ENCODE data around the gene DNAH11. TPM values are rescaled to one million over a fixed set of nuclear protein-coding genes. Genes with fewer than 3 reads are reported as not detected.

Gene DNAH11
- total and polyA plus RNA-seq, 9 of the 15 experiments (the other 6 are each of a cell fraction or from before 2014, with no cell fraction given), result under 0.01 TPM; not detected in 7

DNA sequence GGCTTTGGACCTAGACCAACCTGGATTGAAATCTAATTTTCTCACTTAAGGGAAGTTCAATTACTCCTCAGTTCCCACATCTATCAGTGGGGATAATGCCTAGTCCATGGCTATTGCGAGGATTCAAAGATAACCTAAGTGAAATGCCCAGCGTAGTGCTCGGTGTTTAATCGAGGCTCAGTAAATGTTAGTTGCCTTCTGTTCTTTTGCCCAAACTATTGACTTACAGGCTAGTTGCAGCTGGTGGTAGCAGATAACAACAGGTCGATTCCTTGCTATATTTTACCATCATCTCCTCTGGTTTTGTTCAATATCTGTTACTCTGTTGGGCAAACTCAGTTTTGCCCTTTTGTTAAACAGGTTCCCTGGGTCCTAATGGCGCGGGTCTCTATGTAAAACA lies 22.8 kb downstream of the DNAH11 start:
- Histone ChIP-seq H3K27me3 (ENCODE audit: control insufficient read depth in 2 of 2, insufficient read depth in 2 of 2, low read length in 2 of 2) (no peaks in the 10 kb centered on the region; a peak in 1 of 5 replicates), H3K36me3 (ENCODE audit: control insufficient read depth, insufficient read depth, low read length) (no peaks in the 10 kb centered on the region), H3K4me2 (ENCODE audit: insufficient read depth, low read length) (no peak overlapping the region), H3K4me3 (no peak overlapping the region), H2AFZ (ENCODE audit: low read depth, low read length) (no peak overlapping the region), H3K4me1 (replicated peaks in 1 of 2; ENCODE audit: control insufficient read depth in 2 of 2, insufficient read depth in 2 of 2, low read length in 2 of 2) (no peaks in the 10 kb centered on the region), H3K9me1 (ENCODE audit: control insufficient read depth, insufficient read depth, low read length) (no peaks in the 10 kb centered on the region), H3K9ac (ENCODE audit: insufficient read depth in 1 of 2, low read depth in 2 of 2, low read length in 2 of 2) (no peak overlapping the region), H4K20me1 (replicated peaks; ENCODE audit: control insufficient read depth, insufficient read depth, low read length) (no peaks in the 10 kb centered on the region), H3K79me2 (ENCODE audit: control insufficient read depth, insufficient read depth, low read length) (no peaks in the 10 kb centered on the region), H3K27ac (ENCODE audit: extremely low read depth, low read depth, low read length) (no peak overlapping the region), H3K9me3 (replicated peaks; ENCODE audit: control insufficient read depth, insufficient read depth, low read depth, low read length) (no peaks in the 10 kb centered on the region)
- no peak for DNase-seq (ENCODE audit: extremely low read depth in 1 of 4, low spot score in 3 of 4)
- TF ChIP-seq LARP7 (IDR thresholded peaks at IDR 0.05) (no peak), SIRT6 (IDR thresholded peaks at IDR 0.05; ENCODE audit: low read depth, low read length) (no peak), GABPA (tag; conservative IDR thresholded peaks at IDR 0.05; ENCODE audit: low read depth) (no peak), NBN (IDR thresholded peaks at IDR 0.05; ENCODE audit: low read depth) (no peak), ZNF583 (CRISPR knock-in tag; IDR thresholded peaks at IDR 0.05) (no peak), HMG20A (CRISPR knock-in tag; conservative IDR thresholded peaks at IDR 0.05) (no peak), ZNF699 (CRISPR knock-in tag; IDR thresholded peaks at IDR 0.05; ENCODE audit: insufficient replicate concordance) (no peak), RAD51 (IDR thresholded peaks at IDR 0.05; ENCODE audit: borderline replicate concordance, low read depth) (no peak), ZNF354B (CRISPR knock-in tag; IDR thresholded peaks at IDR 0.05) (no peak), ZNF165 (CRISPR knock-in tag; IDR thresholded peaks at IDR 0.05; ENCODE audit: borderline replicate concordance) (no peak), NUFIP1 (IDR thresholded peaks at IDR 0.05; ENCODE audit: partially characterized antibody) (no peak), ZNF830 (CRISPR knock-in tag; IDR thresholded peaks at IDR 0.05) (no peak)
- TF ChIP-seq, protein P1, sequence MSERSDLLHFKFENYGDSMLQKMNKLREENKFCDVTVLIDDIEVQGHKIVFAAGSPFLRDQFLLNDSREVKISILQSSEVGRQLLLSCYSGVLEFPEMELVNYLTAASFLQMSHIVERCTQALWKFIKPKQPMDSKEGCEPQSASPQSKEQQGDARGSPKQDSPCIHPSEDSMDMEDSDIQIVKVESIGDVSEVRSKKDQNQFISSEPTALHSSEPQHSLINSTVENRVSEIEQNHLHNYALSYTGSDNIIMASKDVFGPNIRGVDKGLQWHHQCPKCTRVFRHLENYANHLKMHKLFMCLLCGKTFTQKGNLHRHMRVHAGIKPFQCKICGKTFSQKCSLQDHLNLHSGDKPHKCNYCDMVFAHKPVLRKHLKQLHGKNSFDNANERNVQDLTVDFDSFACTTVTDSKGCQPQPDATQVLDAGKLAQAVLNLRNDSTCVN (CRISPR knock-in tag; IDR thresholded peaks at IDR 0.05), result no peak
- TF ChIP-seq, protein P2, sequence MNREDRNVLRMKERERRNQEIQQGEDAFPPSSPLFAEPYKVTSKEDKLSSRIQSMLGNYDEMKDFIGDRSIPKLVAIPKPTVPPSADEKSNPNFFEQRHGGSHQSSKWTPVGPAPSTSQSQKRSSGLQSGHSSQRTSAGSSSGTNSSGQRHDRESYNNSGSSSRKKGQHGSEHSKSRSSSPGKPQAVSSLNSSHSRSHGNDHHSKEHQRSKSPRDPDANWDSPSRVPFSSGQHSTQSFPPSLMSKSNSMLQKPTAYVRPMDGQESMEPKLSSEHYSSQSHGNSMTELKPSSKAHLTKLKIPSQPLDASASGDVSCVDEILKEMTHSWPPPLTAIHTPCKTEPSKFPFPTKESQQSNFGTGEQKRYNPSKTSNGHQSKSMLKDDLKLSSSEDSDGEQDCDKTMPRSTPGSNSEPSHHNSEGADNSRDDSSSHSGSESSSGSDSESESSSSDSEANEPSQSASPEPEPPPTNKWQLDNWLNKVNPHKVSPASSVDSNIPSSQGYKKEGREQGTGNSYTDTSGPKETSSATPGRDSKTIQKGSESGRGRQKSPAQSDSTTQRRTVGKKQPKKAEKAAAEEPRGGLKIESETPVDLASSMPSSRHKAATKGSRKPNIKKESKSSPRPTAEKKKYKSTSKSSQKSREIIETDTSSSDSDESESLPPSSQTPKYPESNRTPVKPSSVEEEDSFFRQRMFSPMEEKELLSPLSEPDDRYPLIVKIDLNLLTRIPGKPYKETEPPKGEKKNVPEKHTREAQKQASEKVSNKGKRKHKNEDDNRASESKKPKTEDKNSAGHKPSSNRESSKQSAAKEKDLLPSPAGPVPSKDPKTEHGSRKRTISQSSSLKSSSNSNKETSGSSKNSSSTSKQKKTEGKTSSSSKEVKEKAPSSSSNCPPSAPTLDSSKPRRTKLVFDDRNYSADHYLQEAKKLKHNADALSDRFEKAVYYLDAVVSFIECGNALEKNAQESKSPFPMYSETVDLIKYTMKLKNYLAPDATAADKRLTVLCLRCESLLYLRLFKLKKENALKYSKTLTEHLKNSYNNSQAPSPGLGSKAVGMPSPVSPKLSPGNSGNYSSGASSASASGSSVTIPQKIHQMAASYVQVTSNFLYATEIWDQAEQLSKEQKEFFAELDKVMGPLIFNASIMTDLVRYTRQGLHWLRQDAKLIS (CRISPR knock-in tag; IDR thresholded peaks at IDR 0.05), result no peak
- TF ChIP-seq, protein P3, sequence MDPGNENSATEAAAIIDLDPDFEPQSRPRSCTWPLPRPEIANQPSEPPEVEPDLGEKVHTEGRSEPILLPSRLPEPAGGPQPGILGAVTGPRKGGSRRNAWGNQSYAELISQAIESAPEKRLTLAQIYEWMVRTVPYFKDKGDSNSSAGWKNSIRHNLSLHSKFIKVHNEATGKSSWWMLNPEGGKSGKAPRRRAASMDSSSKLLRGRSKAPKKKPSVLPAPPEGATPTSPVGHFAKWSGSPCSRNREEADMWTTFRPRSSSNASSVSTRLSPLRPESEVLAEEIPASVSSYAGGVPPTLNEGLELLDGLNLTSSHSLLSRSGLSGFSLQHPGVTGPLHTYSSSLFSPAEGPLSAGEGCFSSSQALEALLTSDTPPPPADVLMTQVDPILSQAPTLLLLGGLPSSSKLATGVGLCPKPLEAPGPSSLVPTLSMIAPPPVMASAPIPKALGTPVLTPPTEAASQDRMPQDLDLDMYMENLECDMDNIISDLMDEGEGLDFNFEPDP (CRISPR knock-in tag; IDR thresholded peaks at IDR 0.05), result no peak
- TF ChIP-seq, protein P4, sequence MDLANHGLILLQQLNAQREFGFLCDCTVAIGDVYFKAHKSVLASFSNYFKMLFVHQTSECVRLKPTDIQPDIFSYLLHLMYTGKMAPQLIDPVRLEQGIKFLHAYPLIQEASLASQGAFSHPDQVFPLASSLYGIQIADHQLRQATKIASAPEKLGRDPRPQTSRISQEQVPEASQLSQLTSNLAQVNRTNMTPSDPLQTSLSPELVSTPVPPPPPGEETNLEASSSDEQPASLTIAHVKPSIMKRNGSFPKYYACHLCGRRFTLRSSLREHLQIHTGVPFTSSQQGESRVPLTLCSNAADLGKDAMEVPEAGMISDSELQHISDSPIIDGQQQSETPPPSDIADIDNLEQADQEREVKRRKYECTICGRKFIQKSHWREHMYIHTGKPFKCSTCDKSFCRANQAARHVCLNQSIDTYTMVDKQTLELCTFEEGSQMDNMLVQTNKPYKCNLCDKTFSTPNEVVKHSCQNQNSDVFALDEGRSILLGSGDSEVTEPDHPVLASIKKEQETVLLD (IDR thresholded peaks at IDR 0.05), result no peak
- intact Hi-C loops (cut with micrococcal nuclease) (no loop called here), in situ Hi-C loops (cut with MboI) (no loop called here)
- WGBS (ENCODE audit: insufficient coverage, low coverage, missing lambda C conversion rate), result 1% methylated on average over 7 of the region's 7 CpGs
- no peak for FAIRE-seq
- no peak for ATAC-seq
- ChIA-PET CTCF (ENCODE audit: low intra/inter-chr PET ratio) (no interaction called here), POLR2A (no interaction called here)
- BruUV-seq (replicated peaks), result no TSS peak

All from K562 (cell line).